Vagina (tissue), 2 donors: ENCODE measurements around the gene NRL. TPM values are rescaled to one million over a fixed set of nuclear protein-coding genes. Genes with fewer than 3 reads are reported as not detected.

Source experiments
- DNase-seq, 2 donors: peaks; one replicate each; pipeline ENCODE4 v3.0.0-alpha.2; 2017; ENCODE audit errors: extremely low spot score in 2 of 2
- H3K27ac ChIP-seq: fragments of 200-600 bp; sonication (generic); one replicate; pipeline ENCODE4 v1.5.1; 2019
- H3K27me3 ChIP-seq: fragments of 200-600 bp; sonication (generic); one replicate; pipeline ENCODE4 v1.5.1; 2019
- H3K36me3 ChIP-seq, 2 donors: fragments of 200-600 bp; sonication (generic); one replicate each; pipeline ENCODE4 v1.5.1; 2017 to 2019
- H3K4me1 ChIP-seq: fragments of 200-600 bp; sonication (generic); one replicate; pipeline ENCODE4 v1.5.1; 2019
- H3K4me3 ChIP-seq, 2 donors: fragments of 200-600 bp; sonication (generic); 1 replicate in 1 of 2; 2 replicates in 1 of 2; pipeline ENCODE4 v1.5.1; 2016 to 2019
- H3K9me3 ChIP-seq: fragments of 200-600 bp; sonication (generic); one replicate; pipeline ENCODE4 v1.5.1; 2019
- CTCF ChIP-seq, 3 experiments: fragments of 450-650 bp in 2 of 3; fragments of 200-600 bp in 1 of 3; sonication (generic) in 1 of 3; IDR thresholded peaks; one replicate each; pipeline ENCODE4 v1.5.1; 2017 to 2019; ENCODE audit warnings: antibody characterized with exemption in 3 of 3, mild to moderate bottlenecking in 2 of 3, moderate library complexity in 2 of 3
- POLR2A ChIP-seq, 2 donors: fragments of 450-650 bp; IDR thresholded peaks; one replicate each; pipeline ENCODE4 v1.6.1; 2017; ENCODE audit warnings: antibody characterized with exemption in 2 of 2, mild to moderate bottlenecking in 2 of 2, moderate library complexity in 2 of 2
- POLR2AphosphoS5 ChIP-seq, 2 donors: sonication (generic); formaldehyde crosslinking; IDR thresholded peaks; one replicate each; pipeline ENCODE4 v1.9.0; 2017; ENCODE audit warnings: antibody characterized with exemption in 2 of 2, mild to moderate bottlenecking in 2 of 2, low read depth in 1 of 2; ENCODE audit not compliant: insufficient read depth in 1 of 2
- intact Hi-C: fragments of 100-400 bp; cut with DNase I; formaldehyde crosslinking; loops from one replicate; pipeline ENCODE4 v1.15.1; 2023
- total RNA-seq: library from RNA; depleted of rRNA; stranded (reverse); fragments of >200 nt; gene quantifications from one replicate; pipeline ENCODE4 v1.2.3, GENCODE V29; 2016

The NRL gene
- total RNA-seq, 1 donor from 2014 or later, result 1.2 TPM

- no peaks in the 10 kb centered on the region for H3K27me3 ChIP-seq
- no peak for TF ChIP-seq POLR2A (IDR thresholded peaks at IDR 0.05)
- TF ChIP-seq POLR2AphosphoS5 (IDR thresholded peaks at IDR 0.05; ENCODE audit: insufficient read depth in 1 of 2, low read depth in 1 of 2), result no peak
- TF ChIP-seq CTCF (IDR thresholded peaks at IDR 0.05), result no peak
- intact Hi-C loops, result no loop called here
- DNase-seq, result no peak
- H3K4me3 ChIP-seq, result no peak overlapping the region
- H3K27ac ChIP-seq, result no peak overlapping the region
- H3K4me1 ChIP-seq, result peaks cover 2% of the 10 kb centered on the region
- no peaks in the 10 kb centered on the region for H3K36me3 ChIP-seq
- no peaks in the 10 kb centered on the region for H3K9me3 ChIP-seq
Measured at GRCh38 chr14:24088095-24088494, 26.7 kb downstream of the NRL start.

GRCh38 chr14:24087004-24087403 is 27.7 kb downstream of the NRL start:
- intact Hi-C loops, result no loop called here
- H3K27ac ChIP-seq, result no peak overlapping the region
- H3K9me3 ChIP-seq, result no peaks in the 10 kb centered on the region
- H3K36me3 ChIP-seq, result no peaks in the 10 kb centered on the region
- H3K4me3 ChIP-seq, result no peak overlapping the region
- DNase-seq, result no peak
- TF ChIP-seq POLR2AphosphoS5 (IDR thresholded peaks at IDR 0.05; ENCODE audit: insufficient read depth in 1 of 2, low read depth in 1 of 2), result no peak
- TF ChIP-seq CTCF (IDR thresholded peaks at IDR 0.05), result no peak
- TF ChIP-seq POLR2A (IDR thresholded peaks at IDR 0.05), result no peak
- no peaks in the 10 kb centered on the region for H3K27me3 ChIP-seq
- H3K4me1 ChIP-seq, result no peaks in the 10 kb centered on the region

GRCh38 chr14:24086193-24086955 is 28.4 kb downstream of the NRL start:
- Histone ChIP-seq H3K4me3 (no peak overlapping the region), H3K27me3 (no peaks in the 10 kb centered on the region), H3K4me1 (peaks cover 4% of the 10 kb centered on the region), H3K9me3 (no peaks in the 10 kb centered on the region), H3K36me3 (no peaks in the 10 kb centered on the region), H3K27ac (no peak overlapping the region)
- TF ChIP-seq CTCF (IDR thresholded peaks at IDR 0.05) (no peak), POLR2AphosphoS5 (IDR thresholded peaks at IDR 0.05; ENCODE audit: insufficient read depth in 1 of 2, low read depth in 1 of 2) (no peak), POLR2A (IDR thresholded peaks at IDR 0.05) (no peak)
- no peak for DNase-seq
- intact Hi-C loops, result no loop called here

GRCh38 chr14:24085215-24085614 is 29.5 kb downstream of the NRL start:
- peaks cover 11% of the 10 kb centered on the region for H3K4me1 ChIP-seq
- H3K27me3 ChIP-seq, result no peaks in the 10 kb centered on the region
- no peak overlapping the region for H3K27ac ChIP-seq
- no peak overlapping the region for H3K4me3 ChIP-seq
- intact Hi-C loops, result no loop called here
- no peaks in the 10 kb centered on the region for H3K36me3 ChIP-seq
- no peak for DNase-seq
- TF ChIP-seq POLR2A (IDR thresholded peaks at IDR 0.05) (no peak), CTCF (IDR thresholded peaks at IDR 0.05) (no peak), POLR2AphosphoS5 (IDR thresholded peaks at IDR 0.05; ENCODE audit: insufficient read depth in 1 of 2, low read depth in 1 of 2) (no peak)
- no peaks in the 10 kb centered on the region for H3K9me3 ChIP-seq

- no peaks in the 10 kb centered on the region for H3K36me3 ChIP-seq
- no peak for DNase-seq
- no peak overlapping the region for H3K4me3 ChIP-seq
- TF ChIP-seq POLR2AphosphoS5 (IDR thresholded peaks at IDR 0.05; ENCODE audit: insufficient read depth in 1 of 2, low read depth in 1 of 2), result no peak
- no peak for TF ChIP-seq CTCF (IDR thresholded peaks at IDR 0.05)
- TF ChIP-seq POLR2A (IDR thresholded peaks at IDR 0.05), result no peak
- no peaks in the 10 kb centered on the region for H3K27me3 ChIP-seq
- peaks cover 11% of the 10 kb centered on the region for H3K4me1 ChIP-seq
- intact Hi-C loops, result no loop called here
- no peak overlapping the region for H3K27ac ChIP-seq
- no peaks in the 10 kb centered on the region for H3K9me3 ChIP-seq
Measured at GRCh38 chr14:24084440-24084839, 30.3 kb downstream of the NRL start.
